Nephron (organoid): ENCODE measurements around the gene ARHGAP32.

Experiments used
- H3K27ac Mint-ChIP-seq, 3 experiments: 2 replicates each; pipeline ENCODE4 v1.8.0; 2020; ENCODE audit warnings: mixed read lengths in 3 of 3, mild to moderate bottlenecking in 2 of 3, moderate library complexity in 1 of 3
- H3K27me3 Mint-ChIP-seq: 2 replicates; pipeline ENCODE4 v1.8.0; 2021; ENCODE audit warnings: low read depth, mild to moderate bottlenecking, moderate library complexity, mixed read lengths
- H3K36me3 Mint-ChIP-seq: 2 replicates; pipeline ENCODE4 v1.8.0; 2020; ENCODE audit warnings: low read depth, mixed read lengths
- H3K4me1 Mint-ChIP-seq: 2 replicates; pipeline ENCODE4 v1.8.0; 2020; ENCODE audit warnings: mixed read lengths
- H3K4me3 Mint-ChIP-seq, 3 experiments: 2 replicates each; pipeline ENCODE4 v1.8.0; 2020; ENCODE audit warnings: mild to moderate bottlenecking in 3 of 3, mixed read lengths in 3 of 3, moderate library complexity in 2 of 3
- H3K9me3 Mint-ChIP-seq: 2 replicates; pipeline ENCODE4 v1.8.0; 2020; ENCODE audit warnings: mixed read lengths
- CTCF ChIP-seq, 3 experiments: fragments of 200-600 bp; sonication (generic); IDR thresholded peaks; one replicate each; pipeline ENCODE4 v1.5.0; 2021; ENCODE audit warnings: antibody characterized with exemption in 3 of 3; ENCODE audit not compliant: unreplicated experiment in 3 of 3

The ARHGAP32 gene

DNA sequence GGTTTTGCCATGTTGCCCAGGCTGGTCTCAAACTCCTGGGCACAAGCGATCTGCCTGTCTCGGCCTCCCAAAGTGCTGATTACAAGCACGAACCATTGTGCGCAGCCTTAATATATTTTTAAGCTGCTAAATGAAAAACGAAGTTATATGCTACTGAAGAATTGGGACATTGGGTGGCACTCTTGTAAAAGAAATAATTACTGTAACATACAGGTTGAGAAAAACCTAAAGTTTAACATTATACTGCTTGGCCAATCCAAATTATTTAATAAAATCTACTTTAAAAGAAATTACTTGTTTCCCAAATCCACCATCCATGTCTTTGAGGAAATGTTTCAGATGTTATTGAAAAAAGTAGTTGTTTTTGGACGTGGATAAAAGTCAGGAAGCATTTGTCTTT is 37.9 kb upstream of the ARHGAP32 start:
- no peak overlapping the region for H3K27ac Mint-ChIP-seq
- H3K9me3 Mint-ChIP-seq: peaks cover 33% of the 10 kb centered on the region
- no peaks in the 10 kb centered on the region for H3K4me1 Mint-ChIP-seq
- H3K36me3 Mint-ChIP-seq: peaks cover 39% of the 10 kb centered on the region
- no peaks in the 10 kb centered on the region for H3K27me3 Mint-ChIP-seq
- no peak for TF ChIP-seq CTCF (IDR thresholded peaks at IDR 0.05; ENCODE audit: unreplicated experiment in 3 of 3)
- no peak overlapping the region for H3K4me3 Mint-ChIP-seq

DNA sequence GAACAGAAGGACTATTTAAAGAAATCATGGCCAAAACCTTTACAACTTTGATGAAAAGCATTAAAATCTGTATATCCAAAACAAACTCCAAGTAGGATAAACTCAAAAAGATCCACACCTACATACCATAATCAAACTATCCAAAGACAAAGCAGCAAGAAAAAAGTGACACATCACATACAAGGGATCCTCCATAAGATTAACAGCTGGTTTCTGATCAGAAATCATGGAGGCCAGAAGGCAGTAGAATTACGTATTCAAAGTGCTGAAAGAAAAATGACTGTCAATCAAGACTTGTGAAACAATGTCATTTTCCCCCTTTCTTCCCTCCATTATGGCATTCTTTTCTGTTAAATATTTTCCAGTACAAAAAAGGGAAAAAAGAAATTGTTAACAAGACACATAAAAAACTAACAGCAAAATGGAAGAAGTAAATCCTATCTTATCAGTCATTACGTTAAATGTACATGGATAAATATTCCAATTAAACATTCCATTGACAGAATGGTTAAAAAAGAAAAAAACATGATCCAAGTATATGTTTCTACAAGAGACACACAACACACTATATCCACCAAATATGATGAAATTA is 34.2 kb upstream of the ARHGAP32 start:
- H3K27me3 Mint-ChIP-seq: no peaks in the 10 kb centered on the region
- no peak overlapping the region for H3K4me3 Mint-ChIP-seq
- peaks cover 30% of the 10 kb centered on the region for H3K9me3 Mint-ChIP-seq
- peaks cover 41% of the 10 kb centered on the region for H3K36me3 Mint-ChIP-seq
- H3K4me1 Mint-ChIP-seq: peaks cover 17% of the 10 kb centered on the region
- no peak overlapping the region for H3K27ac Mint-ChIP-seq
- no peak for TF ChIP-seq CTCF (IDR thresholded peaks at IDR 0.05; ENCODE audit: unreplicated experiment in 3 of 3)

GRCh38 chr11:129225190-129225589 is 33.1 kb upstream of the ARHGAP32 start:
- H3K9me3 Mint-ChIP-seq: peaks cover 30% of the 10 kb centered on the region
- H3K4me3 Mint-ChIP-seq: no peak overlapping the region
- no peak overlapping the region for H3K27ac Mint-ChIP-seq
- H3K36me3 Mint-ChIP-seq: peaks cover 41% of the 10 kb centered on the region
- no peak for TF ChIP-seq CTCF (IDR thresholded peaks at IDR 0.05; ENCODE audit: unreplicated experiment in 3 of 3)
- H3K4me1 Mint-ChIP-seq: peaks cover 19% of the 10 kb centered on the region
- no peaks in the 10 kb centered on the region for H3K27me3 Mint-ChIP-seq

GRCh38 chr11:129224538-129224937 is 32.4 kb upstream of the ARHGAP32 start:
- no peak overlapping the region for H3K4me3 Mint-ChIP-seq
- H3K36me3 Mint-ChIP-seq: peaks cover 41% of the 10 kb centered on the region
- H3K27ac Mint-ChIP-seq: peak overlapping the region in 1 of 3 experiments; percentile 56
- peaks cover 28% of the 10 kb centered on the region for H3K9me3 Mint-ChIP-seq
- H3K27me3 Mint-ChIP-seq: no peaks in the 10 kb centered on the region
- H3K4me1 Mint-ChIP-seq: peaks cover 26% of the 10 kb centered on the region
- no peak for TF ChIP-seq CTCF (IDR thresholded peaks at IDR 0.05; ENCODE audit: unreplicated experiment in 3 of 3)

- Mint-ChIP-seq H3K36me3 (peaks cover 41% of the 10 kb centered on the region), H3K27ac (peak overlapping the region; percentile 13 to 56 (median 31)), H3K4me3 (peak overlapping the region in 1 of 3 experiments; percentile 4), H3K4me1 (peaks cover 31% of the 10 kb centered on the region), H3K27me3 (no peaks in the 10 kb centered on the region), H3K9me3 (peaks cover 28% of the 10 kb centered on the region)
- no peak for TF ChIP-seq CTCF (IDR thresholded peaks at IDR 0.05; ENCODE audit: unreplicated experiment in 3 of 3)
Measured at GRCh38 chr11:129223701-129224149, 31.6 kb upstream of the ARHGAP32 start.

DNA sequence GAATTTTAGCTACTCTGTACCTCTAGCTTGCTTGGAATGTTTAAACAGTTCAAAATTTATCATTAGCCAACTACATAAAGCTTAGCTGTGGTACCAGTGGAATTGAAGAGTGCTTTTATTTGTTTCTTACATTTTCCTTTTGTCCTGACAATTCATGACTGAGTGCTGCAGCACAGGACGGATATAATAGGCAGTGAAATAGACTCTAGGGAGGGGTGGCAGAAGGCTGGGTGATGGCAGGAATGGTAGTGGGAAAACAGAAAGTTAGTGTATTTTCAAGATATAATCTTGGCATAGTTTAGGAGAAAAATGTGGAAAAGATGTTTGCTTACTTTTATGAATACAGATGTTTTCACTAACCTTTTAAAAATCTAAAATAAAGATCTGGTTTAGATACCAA is 31.1 kb upstream of the ARHGAP32 start:
- Mint-ChIP-seq H3K27me3 (no peaks in the 10 kb centered on the region), H3K9me3 (peaks cover 28% of the 10 kb centered on the region), H3K36me3 (peaks cover 37% of the 10 kb centered on the region), H3K4me3 (peak overlapping the region in 1 of 3 experiments; percentile 35), H3K4me1 (peaks cover 36% of the 10 kb centered on the region), H3K27ac (peak overlapping the region; percentile 14 to 56 (median 31))
- TF ChIP-seq CTCF (IDR thresholded peaks at IDR 0.05; ENCODE audit: unreplicated experiment in 3 of 3): no peak
